ENCODE data around the gene SNRNP40. TPM values are rescaled to one million over a fixed set of nuclear protein-coding genes. Genes with fewer than 3 reads are reported as not detected.

Gene SNRNP40
- total and polyA plus RNA-seq, 12 donors: 12.0 to 58.7 (median 38.7) TPM

DNA sequence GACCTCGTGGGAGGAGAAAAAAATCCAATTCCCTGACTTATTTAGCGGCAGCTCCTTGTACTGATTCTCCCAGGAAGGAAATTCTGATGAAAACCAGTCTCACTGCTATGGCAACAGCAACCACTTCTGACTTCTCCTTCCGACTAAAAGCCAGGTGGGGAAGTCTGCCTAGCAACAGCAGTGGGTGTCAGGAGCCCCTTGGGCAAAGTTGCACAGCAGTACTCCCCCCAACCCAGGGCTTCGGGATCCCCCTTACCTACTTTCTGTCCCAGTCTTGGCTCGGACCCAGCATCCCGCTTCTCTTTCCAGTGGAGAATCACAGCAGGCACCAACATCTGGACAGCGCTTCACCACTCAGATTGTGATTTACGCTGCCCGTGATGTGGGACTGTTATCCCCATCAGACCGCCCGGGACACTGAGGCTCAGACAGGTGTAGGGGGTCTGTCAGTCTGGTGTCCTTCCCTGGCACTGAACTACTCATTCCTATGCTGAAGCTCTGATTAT is 81.5 kb downstream of the SNRNP40 start:
- intact Hi-C loops (cut with DNase I): no loop called here
- peak in 1 of 7 donors; percentile 62 for DNase-seq
- 65 to 85% (median 70%) methylated on average over 9 to 11 of the region's 11 CpGs for WGBS, 4 donors
- TF ChIP-seq POLR2A (IDR thresholded peaks at IDR 0.05): no peak
- TF ChIP-seq, protein P1, sequence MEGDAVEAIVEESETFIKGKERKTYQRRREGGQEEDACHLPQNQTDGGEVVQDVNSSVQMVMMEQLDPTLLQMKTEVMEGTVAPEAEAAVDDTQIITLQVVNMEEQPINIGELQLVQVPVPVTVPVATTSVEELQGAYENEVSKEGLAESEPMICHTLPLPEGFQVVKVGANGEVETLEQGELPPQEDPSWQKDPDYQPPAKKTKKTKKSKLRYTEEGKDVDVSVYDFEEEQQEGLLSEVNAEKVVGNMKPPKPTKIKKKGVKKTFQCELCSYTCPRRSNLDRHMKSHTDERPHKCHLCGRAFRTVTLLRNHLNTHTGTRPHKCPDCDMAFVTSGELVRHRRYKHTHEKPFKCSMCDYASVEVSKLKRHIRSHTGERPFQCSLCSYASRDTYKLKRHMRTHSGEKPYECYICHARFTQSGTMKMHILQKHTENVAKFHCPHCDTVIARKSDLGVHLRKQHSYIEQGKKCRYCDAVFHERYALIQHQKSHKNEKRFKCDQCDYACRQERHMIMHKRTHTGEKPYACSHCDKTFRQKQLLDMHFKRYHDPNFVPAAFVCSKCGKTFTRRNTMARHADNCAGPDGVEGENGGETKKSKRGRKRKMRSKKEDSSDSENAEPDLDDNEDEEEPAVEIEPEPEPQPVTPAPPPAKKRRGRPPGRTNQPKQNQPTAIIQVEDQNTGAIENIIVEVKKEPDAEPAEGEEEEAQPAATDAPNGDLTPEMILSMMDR (IDR thresholded peaks at IDR 0.05): no peak
- no peaks in the 10 kb centered on the region for H3K9me3 ChIP-seq (replicated peaks in 1 of 3)
- no peak overlapping the region for H3K4me3 ChIP-seq
- H3K36me3 ChIP-seq (replicated peaks in 1 of 2): no peaks in the 10 kb centered on the region
- H3K27me3 ChIP-seq: no peaks in the 10 kb centered on the region
- peaks cover 0 to 13% of the 10 kb centered on the region in 2 donors for H3K4me1 ChIP-seq (replicated peaks in 1 of 2)
- peak overlapping the region in 1 of 5 donors; percentile 63 for H3K27ac ChIP-seq

DNA sequence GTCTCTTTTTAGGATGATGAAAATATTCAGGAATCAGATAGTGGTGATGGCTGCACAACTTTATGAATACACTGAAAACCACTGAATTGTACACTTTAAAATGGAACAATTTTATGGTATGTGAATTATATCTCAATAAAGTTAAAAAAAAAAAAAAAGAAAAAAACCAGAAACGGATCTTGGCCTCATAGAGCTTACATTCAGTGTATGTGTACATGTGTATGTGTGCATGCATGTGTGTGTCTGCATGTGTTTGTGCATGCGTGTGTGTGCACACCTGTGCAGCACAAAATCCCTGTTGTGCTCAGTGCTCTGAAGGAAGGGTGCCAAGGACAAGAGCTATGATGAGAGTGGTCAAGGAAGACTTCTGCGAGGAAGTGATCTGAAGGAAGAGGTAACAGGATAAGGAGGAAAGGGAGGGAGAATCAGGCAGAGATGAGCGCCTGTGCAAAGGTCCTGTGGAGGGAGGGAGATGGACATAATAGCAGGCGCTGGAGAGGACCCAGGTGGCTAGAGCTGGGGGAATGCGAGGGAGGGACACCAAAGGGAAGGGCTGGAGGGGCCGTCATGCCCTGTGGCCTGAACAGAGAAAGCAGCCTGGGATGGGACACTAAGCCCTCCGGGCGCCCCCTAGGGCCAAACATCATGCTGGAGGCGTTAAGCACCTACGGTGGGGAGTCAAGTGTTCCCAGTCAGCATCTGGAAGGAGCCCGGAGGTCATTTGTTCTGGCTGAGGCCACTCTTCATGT is 82.1 kb downstream of the SNRNP40 start:
- TF ChIP-seq POLR2A (IDR thresholded peaks at IDR 0.05): no peak
- TF ChIP-seq, protein P1 (IDR thresholded peaks at IDR 0.05): no peak
- no peak overlapping the region for H3K4me3 ChIP-seq
- no peaks in the 10 kb centered on the region for H3K36me3 ChIP-seq (replicated peaks in 1 of 2)
- H3K27ac ChIP-seq: peak overlapping the region in 1 of 5 donors; percentile 63
- H3K4me1 ChIP-seq (replicated peaks in 1 of 2): peaks cover 0 to 13% of the 10 kb centered on the region in 2 donors
- no peak for DNase-seq
- no peaks in the 10 kb centered on the region for H3K27me3 ChIP-seq
- intact Hi-C loops (cut with DNase I): no loop called here
- 64 to 69% (median 68%) methylated on average over 11 to 12 of the region's 12 CpGs for WGBS, 4 donors
- no peaks in the 10 kb centered on the region for H3K9me3 ChIP-seq (replicated peaks in 1 of 3)

Other genes starting within 250 kb of the SNRNP40 start
- gene PUM1, start 231.1 kb downstream of the SNRNP40 start, total RNA-seq: 100 to 1,000 TPM in 5 of 9 donors, 10 to 100 TPM in 4; 71.4 to 167 (median 101) TPM
- 10 to 100 TPM; 22.6 to 57.8 (median 35.0) TPM for gene PUM1, start 231.1 kb downstream of the SNRNP40 start, polyA plus RNA-seq
- gene NKAIN1, start 56.9 kb downstream of the SNRNP40 start, total RNA-seq: 100 to 1,000 TPM in 1 of 9 donors, 10 to 100 TPM in 4, 1 to 10 TPM in 4; 2.9 to 121 (median 10.2) TPM
- 100 to 1,000 TPM in 1 of 3 donors, 10 to 100 TPM in 1, 1 to 10 TPM in 1; 9.4 to 195 (median 10.7) TPM for gene NKAIN1, start 56.9 kb downstream of the SNRNP40 start, polyA plus RNA-seq
- gene ZCCHC17, start 244 bp upstream of the SNRNP40 start, total RNA-seq: 10 to 100 TPM; 20.9 to 49.8 (median 26.6) TPM
- 10 to 100 TPM; 31.5 to 62.1 (median 45.1) TPM for gene ZCCHC17, start 244 bp upstream of the SNRNP40 start, polyA plus RNA-seq
- 100 to 1,000 TPM in 1 of 9 donors, 10 to 100 TPM in 8; 23.8 to 143 (median 59.2) TPM for gene FABP3, start 76.3 kb upstream of the SNRNP40 start, total RNA-seq
- 100 to 1,000 TPM in 2 of 3 donors, 10 to 100 TPM in 1; 56.7 to 233 (median 125) TPM for gene FABP3, start 76.3 kb upstream of the SNRNP40 start, polyA plus RNA-seq
- gene SERINC2, start 116.4 kb upstream of the SNRNP40 start, total RNA-seq: 10 to 100 TPM in 8 of 9 donors, under 1 TPM in 1; 0.94 to 35.8 (median 18.8) TPM
- gene SERINC2, start 116.4 kb upstream of the SNRNP40 start, polyA plus RNA-seq: 10 to 100 TPM in 2 of 3 donors, 1 to 10 TPM in 1; 8.3 to 34.0 (median 19.7) TPM